HG03103 (cell line): ENCODE data around the gene CAMKK2.
"Not testable (repeated sequence)": the region's sequence is repeated elsewhere in the genome, so short reads cannot be mapped to it uniquely, and the experiment has no call there.

Experiments used
- ATAC-seq: cut with Tn5 transposase; IDR thresholded peaks from one replicate; pipeline ENCODE4 v1.9.1; 2021; ENCODE audit warnings: low read depth; ENCODE audit not compliant: unreplicated experiment

The CAMKK2 gene

GRCh38 chr12:121280531-121280930 lies 16.0 kb downstream of the CAMKK2 start:
- not testable (repeated sequence) for ATAC-seq

- ATAC-seq: no peak
Observed at GRCh38 chr12:121279507-121279915, 17.0 kb downstream of the CAMKK2 start.

GRCh38 chr12:121279071-121279375 lies 17.5 kb downstream of the CAMKK2 start:
- no peak for ATAC-seq

- no peak for ATAC-seq
Observed at GRCh38 chr12:121278169-121279070, 18.1 kb downstream of the CAMKK2 start.

GRCh38 chr12:121277374-121277759 lies 19.1 kb downstream of the CAMKK2 start:
- ATAC-seq: no peak

- ATAC-seq: no peak
Observed at GRCh38 chr12:121274036-121274763, 22.3 kb downstream of the CAMKK2 start.

GRCh38 chr12:121273364-121273896 lies 23.1 kb downstream of the CAMKK2 start:
- ATAC-seq: no peak

- ATAC-seq: no peak
Observed at GRCh38 chr12:121267822-121268221, 28.7 kb downstream of the CAMKK2 start.

GRCh38 chr12:121264951-121265515 lies 31.5 kb downstream of the CAMKK2 start:
- ATAC-seq: no peak

GRCh38 chr12:121264135-121264534 lies 32.4 kb downstream of the CAMKK2 start:
- ATAC-seq: no peak

- no peak for ATAC-seq
Observed at GRCh38 chr12:121263206-121263935, 33.1 kb downstream of the CAMKK2 start.

GRCh38 chr12:121261398-121261797 lies 35.1 kb downstream of the CAMKK2 start:
- ATAC-seq: no peak

GRCh38 chr12:121260091-121260490 lies 36.4 kb downstream of the CAMKK2 start:
- ATAC-seq: no peak

- no peak for ATAC-seq
Observed at GRCh38 chr12:121259074-121259473, 37.4 kb downstream of the CAMKK2 start.

GRCh38 chr12:121257704-121258449 lies 38.6 kb downstream of the CAMKK2 start:
- ATAC-seq: not testable (repeated sequence)

- no peak for ATAC-seq
Observed at GRCh38 chr12:121255433-121255832, 41.1 kb downstream of the CAMKK2 start.

- no peak for ATAC-seq
Observed at GRCh38 chr12:121253638-121254335, 42.7 kb downstream of the CAMKK2 start.

GRCh38 chr12:121252712-121253345 lies 43.7 kb downstream of the CAMKK2 start:
- ATAC-seq: no peak

GRCh38 chr12:121251838-121252237 lies 44.7 kb downstream of the CAMKK2 start:
- no peak for ATAC-seq
